ENCODE measurements around the gene RBMS1. TPM values are rescaled to one million over a fixed set of nuclear protein-coding genes. Genes with fewer than 3 reads are reported as not detected.

Gene RBMS1
- total RNA-seq, 1 donor from 2014 or later, result 28.4 TPM

DNA sequence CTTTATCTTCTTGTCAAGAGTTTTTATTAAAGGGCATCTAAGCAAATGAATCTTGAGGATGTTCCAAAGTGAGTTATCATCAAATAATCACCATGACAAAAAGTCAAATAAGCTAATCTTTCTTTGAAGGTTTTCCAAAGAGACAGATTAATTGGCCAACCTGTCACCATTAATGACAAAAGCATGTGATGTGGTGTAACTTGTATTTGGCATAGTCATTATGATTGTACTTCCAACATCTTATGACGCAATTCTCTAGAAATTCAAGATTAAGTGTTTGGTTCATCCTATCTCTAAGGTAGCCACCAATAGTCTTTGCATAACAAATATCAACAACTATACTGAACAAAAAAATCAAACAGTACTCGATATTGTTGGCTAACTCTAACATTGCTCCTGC lies 28.6 kb downstream of the RBMS1 start:
- H3K27ac Mint-ChIP-seq (ENCODE audit: unreplicated experiment), result no peak overlapping the region
- no peak for DNase-seq (ENCODE audit: low read depth, low spot score)
- no peaks in the 10 kb centered on the region for H3K4me1 Mint-ChIP-seq
- H3K9me3 Mint-ChIP-seq, result no peaks in the 10 kb centered on the region
- H3K36me3 Mint-ChIP-seq (ENCODE audit: low read depth), result no peaks in the 10 kb centered on the region
- no peak overlapping the region for H3K4me3 Mint-ChIP-seq
- TF ChIP-seq, protein P1, sequence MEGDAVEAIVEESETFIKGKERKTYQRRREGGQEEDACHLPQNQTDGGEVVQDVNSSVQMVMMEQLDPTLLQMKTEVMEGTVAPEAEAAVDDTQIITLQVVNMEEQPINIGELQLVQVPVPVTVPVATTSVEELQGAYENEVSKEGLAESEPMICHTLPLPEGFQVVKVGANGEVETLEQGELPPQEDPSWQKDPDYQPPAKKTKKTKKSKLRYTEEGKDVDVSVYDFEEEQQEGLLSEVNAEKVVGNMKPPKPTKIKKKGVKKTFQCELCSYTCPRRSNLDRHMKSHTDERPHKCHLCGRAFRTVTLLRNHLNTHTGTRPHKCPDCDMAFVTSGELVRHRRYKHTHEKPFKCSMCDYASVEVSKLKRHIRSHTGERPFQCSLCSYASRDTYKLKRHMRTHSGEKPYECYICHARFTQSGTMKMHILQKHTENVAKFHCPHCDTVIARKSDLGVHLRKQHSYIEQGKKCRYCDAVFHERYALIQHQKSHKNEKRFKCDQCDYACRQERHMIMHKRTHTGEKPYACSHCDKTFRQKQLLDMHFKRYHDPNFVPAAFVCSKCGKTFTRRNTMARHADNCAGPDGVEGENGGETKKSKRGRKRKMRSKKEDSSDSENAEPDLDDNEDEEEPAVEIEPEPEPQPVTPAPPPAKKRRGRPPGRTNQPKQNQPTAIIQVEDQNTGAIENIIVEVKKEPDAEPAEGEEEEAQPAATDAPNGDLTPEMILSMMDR (conservative IDR thresholded peaks at IDR 0.05), result no peak
- H3K27me3 Mint-ChIP-seq (ENCODE audit: low read depth), result no peaks in the 10 kb centered on the region

DNA sequence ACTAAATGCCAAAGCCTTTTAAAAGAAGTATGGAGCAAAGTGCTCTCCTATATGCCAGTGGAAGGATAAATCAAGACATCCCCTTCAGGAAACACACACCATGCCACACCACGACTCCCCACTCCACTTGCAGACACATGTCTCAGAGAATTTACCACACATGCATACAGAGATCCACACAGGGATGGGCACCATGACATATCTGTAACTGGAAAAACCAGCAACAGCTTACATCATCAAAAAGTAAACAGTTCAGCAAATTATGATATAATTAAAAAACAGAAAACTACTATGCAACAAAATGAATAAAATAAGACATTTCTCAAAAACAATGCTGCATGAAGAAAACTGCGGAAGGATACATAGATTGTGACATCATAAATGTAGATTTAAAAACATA lies 29.6 kb downstream of the RBMS1 start:
- no peaks in the 10 kb centered on the region for H3K4me1 Mint-ChIP-seq
- no peaks in the 10 kb centered on the region for H3K9me3 Mint-ChIP-seq
- no peaks in the 10 kb centered on the region for H3K36me3 Mint-ChIP-seq (ENCODE audit: low read depth)
- no peak overlapping the region for H3K27ac Mint-ChIP-seq (ENCODE audit: unreplicated experiment)
- no peak overlapping the region for H3K4me3 Mint-ChIP-seq
- no peak for DNase-seq (ENCODE audit: low read depth, low spot score)
- no peaks in the 10 kb centered on the region for H3K27me3 Mint-ChIP-seq (ENCODE audit: low read depth)
- TF ChIP-seq, protein P1 (conservative IDR thresholded peaks at IDR 0.05), result no peak

DNA sequence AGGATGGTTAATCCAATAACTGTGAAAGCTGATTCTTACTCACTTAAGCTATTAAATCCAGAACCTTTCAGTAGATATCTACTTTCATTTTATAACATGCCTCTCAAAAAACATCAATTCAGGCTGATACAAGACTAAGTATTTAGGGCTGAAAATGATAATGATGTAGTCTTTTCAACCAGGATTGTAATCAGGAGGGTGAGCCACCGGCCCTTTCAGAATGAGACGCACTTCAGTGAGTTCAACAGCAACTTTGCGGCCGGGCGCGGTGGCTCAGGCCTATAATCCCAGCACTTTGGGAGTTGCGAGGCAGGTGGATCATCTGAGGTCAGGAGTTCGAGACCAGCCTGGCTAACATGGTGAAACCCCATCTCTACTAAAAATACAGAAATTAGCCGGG lies 30.4 kb downstream of the RBMS1 start:
- Mint-ChIP-seq H3K27ac (ENCODE audit: unreplicated experiment) (no peak overlapping the region), H3K9me3 (no peaks in the 10 kb centered on the region)
- TF ChIP-seq, protein P1 (conservative IDR thresholded peaks at IDR 0.05), result no peak

DNA sequence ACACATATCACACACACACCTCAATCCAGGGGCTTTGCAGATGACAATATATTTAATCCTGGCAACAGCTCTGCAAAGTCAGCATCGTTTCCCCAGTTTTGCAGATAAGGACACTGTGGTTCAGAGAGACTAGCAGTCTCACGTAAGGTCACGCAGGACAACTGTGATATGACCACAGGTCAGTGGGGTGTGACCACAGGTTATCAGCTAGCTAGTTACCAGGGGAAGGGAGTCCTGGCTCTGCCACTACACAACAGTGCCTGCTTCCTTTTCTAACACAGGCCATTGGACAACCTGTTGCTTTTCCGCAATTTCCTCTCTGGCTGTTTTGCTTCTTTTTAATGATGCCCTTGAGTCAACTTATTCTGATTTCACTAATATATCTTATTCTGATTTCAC lies 33.3 kb downstream of the RBMS1 start:
- no peak for DNase-seq (ENCODE audit: low read depth, low spot score)
- Mint-ChIP-seq H3K36me3 (ENCODE audit: low read depth) (no peaks in the 10 kb centered on the region), H3K9me3 (no peaks in the 10 kb centered on the region), H3K4me1 (no peaks in the 10 kb centered on the region), H3K27ac (ENCODE audit: unreplicated experiment) (no peak overlapping the region), H3K27me3 (ENCODE audit: low read depth) (no peaks in the 10 kb centered on the region), H3K4me3 (no peak overlapping the region)
- TF ChIP-seq, protein P1 (conservative IDR thresholded peaks at IDR 0.05), result no peak

More for the DNA sequence above, 30.4 kb downstream of the RBMS1 start:
- Mint-ChIP-seq H3K36me3 (ENCODE audit: low read depth) (no peaks in the 10 kb centered on the region), H3K4me3 (no peak overlapping the region), H3K4me1 (no peaks in the 10 kb centered on the region), H3K27me3 (ENCODE audit: low read depth) (no peaks in the 10 kb centered on the region)
- no peak for DNase-seq (ENCODE audit: low read depth, low spot score)

DNA sequence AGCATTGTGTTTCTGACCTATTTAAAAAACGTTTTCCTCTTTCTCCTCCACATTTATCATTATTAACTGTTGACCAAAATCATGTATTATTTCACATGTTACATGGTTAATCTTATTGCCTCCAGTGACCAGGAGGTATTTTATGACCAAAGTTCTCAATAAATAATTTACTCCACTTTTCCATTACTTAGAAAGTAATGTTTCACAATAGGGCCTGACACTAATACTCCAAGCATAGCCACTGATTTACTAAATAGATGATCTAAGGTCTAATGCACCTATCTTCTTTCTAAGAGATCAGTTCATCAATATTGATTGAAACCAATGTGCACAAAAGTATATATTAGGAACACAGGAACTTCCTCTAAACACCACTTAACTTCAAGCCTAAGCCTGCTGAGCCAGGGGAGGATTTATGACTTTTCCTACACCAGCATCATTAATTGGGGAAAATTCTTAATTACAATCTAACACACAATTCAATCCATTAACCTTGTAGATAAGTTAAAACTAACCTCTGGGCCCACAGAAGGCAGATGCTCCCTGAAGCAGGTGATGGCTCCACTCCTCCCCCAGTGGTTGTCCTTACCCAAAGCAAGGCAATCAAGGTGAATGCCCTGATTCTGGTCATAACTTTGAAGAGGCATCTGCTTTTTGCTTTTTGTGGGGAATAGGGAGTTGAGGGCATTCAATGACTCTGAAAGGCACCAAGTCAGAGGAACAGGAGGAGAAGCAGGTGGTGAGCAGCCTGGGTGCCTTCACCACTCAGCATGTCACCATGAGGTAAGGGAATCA lies 33.9 kb downstream of the RBMS1 start:
- no peak overlapping the region for H3K27ac Mint-ChIP-seq (ENCODE audit: unreplicated experiment)

More for the DNA sequence above, 33.9 kb downstream of the RBMS1 start:
- TF ChIP-seq, protein P1 (conservative IDR thresholded peaks at IDR 0.05), result no peak
- DNase-seq (ENCODE audit: low read depth, low spot score), result no peak
- no peaks in the 10 kb centered on the region for H3K27me3 Mint-ChIP-seq (ENCODE audit: low read depth)
- H3K9me3 Mint-ChIP-seq, result no peaks in the 10 kb centered on the region
- H3K36me3 Mint-ChIP-seq (ENCODE audit: low read depth), result no peaks in the 10 kb centered on the region
- no peak overlapping the region for H3K4me3 Mint-ChIP-seq
- H3K4me1 Mint-ChIP-seq, result no peaks in the 10 kb centered on the region
